ENCODE results near the gene ALDH3B1. TPM values are rescaled to one million over a fixed set of nuclear protein-coding genes. Genes with fewer than 3 reads are reported as not detected.

ALDH3B1 gene
- total and polyA plus RNA-seq, 10 of the 15 experiments (the other 5 are each of a cell fraction or from before 2014, with no cell fraction given), result 0.03 to 0.37 (median 0.17) TPM; not detected in 3

GRCh38 chr11:68071281-68072048 is 61.3 kb downstream of the ALDH3B1 start:
- no peaks in the 10 kb centered on the region for H3K27me3 ChIP-seq (replicated peaks in 1 of 2; ENCODE audit: control insufficient read depth in 2 of 2, insufficient read depth in 2 of 2, low read length in 1 of 2)
- DNase-seq (ENCODE audit: low read depth, low spot score) (no peak), FAIRE-seq (no peak), ATAC-seq (no peak)
- WGBS (ENCODE audit: insufficient coverage, insufficient replicate concordance, low lambda C conversion rate, missing lambda C conversion rate), result 55% methylated on average over 3 of the region's 3 CpGs
- RAD21 ChIA-PET (ENCODE audit: unreplicated experiment), result no interaction called here
- BruUV-seq (replicated peaks), result no TSS peak
- H3K4me3 ChIP-seq, result no peak overlapping the region
- H3K4me2 ChIP-seq (ENCODE audit: control insufficient read depth, insufficient read depth), result no peak overlapping the region
- no peaks in the 10 kb centered on the region for H4K20me1 ChIP-seq (ENCODE audit: control insufficient read depth, insufficient read depth)
- TF ChIP-seq TCF7 (IDR thresholded peaks at IDR 0.05; ENCODE audit: borderline replicate concordance), result no peak
- no peak for TF ChIP-seq NKRF (conservative IDR thresholded peaks at IDR 0.05)
- TF ChIP-seq CEBPB (IDR thresholded peaks at IDR 0.05; ENCODE audit: borderline replicate concordance in 1 of 2, low read depth in 2 of 2, low read length in 2 of 2), result no peak
- no peak for TF ChIP-seq POLR2AphosphoS5 (IDR thresholded peaks at IDR 0.05; ENCODE audit: low read length)
- no peak for TF ChIP-seq YBX1 (IDR thresholded peaks at IDR 0.05)
- TF ChIP-seq ZNF622 (IDR thresholded peaks at IDR 0.05), result no peak
- TF ChIP-seq, protein P1, sequence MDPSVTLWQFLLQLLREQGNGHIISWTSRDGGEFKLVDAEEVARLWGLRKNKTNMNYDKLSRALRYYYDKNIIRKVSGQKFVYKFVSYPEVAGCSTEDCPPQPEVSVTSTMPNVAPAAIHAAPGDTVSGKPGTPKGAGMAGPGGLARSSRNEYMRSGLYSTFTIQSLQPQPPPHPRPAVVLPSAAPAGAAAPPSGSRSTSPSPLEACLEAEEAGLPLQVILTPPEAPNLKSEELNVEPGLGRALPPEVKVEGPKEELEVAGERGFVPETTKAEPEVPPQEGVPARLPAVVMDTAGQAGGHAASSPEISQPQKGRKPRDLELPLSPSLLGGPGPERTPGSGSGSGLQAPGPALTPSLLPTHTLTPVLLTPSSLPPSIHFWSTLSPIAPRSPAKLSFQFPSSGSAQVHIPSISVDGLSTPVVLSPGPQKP (IDR thresholded peaks at IDR 0.05; ENCODE audit: low read depth, low read length), result no peak
- TF ChIP-seq ZNF384 (IDR thresholded peaks at IDR 0.05; ENCODE audit: borderline replicate concordance, low read depth, low read length), result no peak
- TF ChIP-seq ASH2L (IDR thresholded peaks at IDR 0.05; ENCODE audit: borderline replicate concordance, low read depth), result no peak
- no peak for TF ChIP-seq SMAD5 (IDR thresholded peaks at IDR 0.05; ENCODE audit: low read depth)
- TF ChIP-seq BCL11A (IDR thresholded peaks at IDR 0.05; ENCODE audit: low read depth, low read length), result no peak
- TF ChIP-seq RUNX3 (IDR thresholded peaks at IDR 0.05; ENCODE audit: low read length), result no peak
- no peak for TF ChIP-seq YY1 (IDR thresholded peaks at IDR 0.05; ENCODE audit: low read depth, low read length)
- H3K36me3 ChIP-seq (ENCODE audit: control insufficient read depth in 2 of 2, insufficient read depth in 2 of 2, low read length in 1 of 2), result peaks cover 20 to 34% of the 10 kb centered on the region in 2 experiments; a peak in 3 of 4 replicates
- CTCF ChIA-PET, result no interaction called here
- H3K9ac ChIP-seq (ENCODE audit: control insufficient read depth, insufficient read depth, low read length), result no peak overlapping the region
- POLR2A ChIA-PET, result interaction anchor here (1.0 kb wide), 1 partner anchor 13 kb away, joined by 3 read pairs; no protein-coding TSS in a partner anchor
- no peaks in the 10 kb centered on the region for H3K79me2 ChIP-seq (ENCODE audit: control insufficient read depth, insufficient read depth, low read length)
- SMC1A ChIA-PET (ENCODE audit: uncharacterized antibody, unreplicated experiment), result interaction anchor here (1.2 to 1.8 kb wide), 3 partner anchors 11 to 25 kb away, joined by 3 to 7 read pairs (median 4); no protein-coding TSS in a partner anchor
- no peak overlapping the region for H3K27ac ChIP-seq (ENCODE audit: control insufficient read depth, insufficient read depth)
- H3K4me1 ChIP-seq (ENCODE audit: control insufficient read depth, insufficient read depth, low read length), result no peaks in the 10 kb centered on the region
- H2AFZ ChIP-seq (ENCODE audit: control insufficient read depth, low read depth, low read length), result no peak overlapping the region
- no peaks in the 10 kb centered on the region for H3K9me3 ChIP-seq (replicated peaks; ENCODE audit: control insufficient read depth, insufficient read depth, low read length)
- intact Hi-C loops (cut with micrococcal nuclease; ENCODE audit: unreplicated experiment), result no loop called here
- in situ Hi-C loops (cut with MboI), result no loop called here
